Vagina (tissue), 2 donors: ENCODE data around the gene MYO3B.

Source experiments
- POLR2AphosphoS5 ChIP-seq, 2 donors: sonication (generic); formaldehyde crosslinking; IDR thresholded peaks; one replicate each; pipeline ENCODE4 v1.9.0; 2017; ENCODE audit warnings: antibody characterized with exemption in 2 of 2, mild to moderate bottlenecking in 2 of 2, low read depth in 1 of 2; ENCODE audit not compliant: insufficient read depth in 1 of 2
- TF ChIP-seq, protein P1 (sequence below), 3 experiments: fragments of 450-650 bp in 2 of 3; fragments of 200-600 bp in 1 of 3; sonication (generic) in 1 of 3; IDR thresholded peaks; one replicate each; pipeline ENCODE4 v1.5.1; 2017 to 2019; ENCODE audit warnings: antibody characterized with exemption in 3 of 3, mild to moderate bottlenecking in 2 of 3, moderate library complexity in 2 of 3

DNA sequence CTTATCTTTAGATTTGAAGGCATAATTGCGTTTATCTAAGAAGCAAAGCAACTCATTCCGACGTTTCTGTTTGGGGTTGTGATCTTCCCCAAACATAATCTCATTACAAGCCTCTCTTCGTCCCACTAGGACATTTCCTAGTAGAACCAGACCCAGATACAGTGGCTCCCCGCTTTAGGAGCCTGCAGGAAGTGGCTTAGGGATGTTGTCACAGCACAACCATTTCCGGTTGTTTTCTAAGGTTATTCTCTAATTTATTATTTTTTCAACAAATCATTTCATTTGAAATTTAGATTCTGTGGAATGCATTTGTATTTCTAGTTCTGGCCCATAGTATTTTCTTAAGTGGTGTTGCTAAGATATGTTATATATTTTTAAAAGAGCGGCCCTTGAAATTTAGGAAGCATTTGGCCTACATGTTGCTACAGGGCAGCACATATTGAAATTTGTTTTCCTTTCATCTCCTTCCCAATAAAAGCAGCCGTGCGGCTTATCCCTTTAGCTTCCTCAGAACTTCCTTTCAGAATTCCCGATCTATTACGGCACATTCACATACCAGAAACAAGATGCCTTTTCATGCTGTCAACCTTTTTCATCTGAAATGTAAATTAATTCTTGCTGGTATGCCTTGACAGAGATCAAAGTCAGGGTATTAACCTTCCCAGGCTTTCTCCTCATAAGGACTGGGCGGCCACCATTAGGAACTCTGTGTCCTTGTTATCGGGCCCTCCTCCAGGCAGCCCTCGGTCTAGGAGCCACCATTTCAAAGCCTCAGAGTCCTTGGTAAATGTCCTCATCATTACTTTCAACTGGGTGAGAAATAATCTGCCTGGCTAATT lies 326.2 kb downstream of the MYO3B start:
- TF ChIP-seq, protein P1, sequence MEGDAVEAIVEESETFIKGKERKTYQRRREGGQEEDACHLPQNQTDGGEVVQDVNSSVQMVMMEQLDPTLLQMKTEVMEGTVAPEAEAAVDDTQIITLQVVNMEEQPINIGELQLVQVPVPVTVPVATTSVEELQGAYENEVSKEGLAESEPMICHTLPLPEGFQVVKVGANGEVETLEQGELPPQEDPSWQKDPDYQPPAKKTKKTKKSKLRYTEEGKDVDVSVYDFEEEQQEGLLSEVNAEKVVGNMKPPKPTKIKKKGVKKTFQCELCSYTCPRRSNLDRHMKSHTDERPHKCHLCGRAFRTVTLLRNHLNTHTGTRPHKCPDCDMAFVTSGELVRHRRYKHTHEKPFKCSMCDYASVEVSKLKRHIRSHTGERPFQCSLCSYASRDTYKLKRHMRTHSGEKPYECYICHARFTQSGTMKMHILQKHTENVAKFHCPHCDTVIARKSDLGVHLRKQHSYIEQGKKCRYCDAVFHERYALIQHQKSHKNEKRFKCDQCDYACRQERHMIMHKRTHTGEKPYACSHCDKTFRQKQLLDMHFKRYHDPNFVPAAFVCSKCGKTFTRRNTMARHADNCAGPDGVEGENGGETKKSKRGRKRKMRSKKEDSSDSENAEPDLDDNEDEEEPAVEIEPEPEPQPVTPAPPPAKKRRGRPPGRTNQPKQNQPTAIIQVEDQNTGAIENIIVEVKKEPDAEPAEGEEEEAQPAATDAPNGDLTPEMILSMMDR (IDR thresholded peaks at IDR 0.05), result no peak
- no peak for TF ChIP-seq POLR2AphosphoS5 (IDR thresholded peaks at IDR 0.05; ENCODE audit: insufficient read depth in 1 of 2, low read depth in 1 of 2)
